RWPE1 (cell line): ENCODE measurements around the gene GPR34.

ENCODE experiments used
- CTCF ChIA-PET: fragments of 350-600 bp; sonication (Branson Sonifier 250); formaldehyde crosslinking; extraction: SDS; loops from one replicate; lab custom pipeline; 2021; lab: Yijun Ruan, JAX
- POLR2A ChIA-PET: fragments of 400-600 bp; formaldehyde crosslinking; extraction: SDS; loops from one replicate; lab custom pipeline; 2020; ENCODE audit warnings: antibody characterized with exemption; ENCODE audit not compliant: low non-redundant PET; lab: Yijun Ruan, JAX
- DNase-seq: peaks from one replicate; pipeline ENCODE4 v3.0.0; 2012; ENCODE audit warnings: low spot score
- H3K27ac ChIP-seq: fragments of 450-650 bp; 2 replicates; pipeline ENCODE4 v1.5.1; 2017
- TF ChIP-seq, protein P1 (sequence below): fragments of 450-650 bp; conservative IDR thresholded peaks from 2 replicates; pipeline ENCODE4 v1.5.1; 2017; ENCODE audit warnings: low read depth, mild to moderate bottlenecking

The GPR34 gene

DNA sequence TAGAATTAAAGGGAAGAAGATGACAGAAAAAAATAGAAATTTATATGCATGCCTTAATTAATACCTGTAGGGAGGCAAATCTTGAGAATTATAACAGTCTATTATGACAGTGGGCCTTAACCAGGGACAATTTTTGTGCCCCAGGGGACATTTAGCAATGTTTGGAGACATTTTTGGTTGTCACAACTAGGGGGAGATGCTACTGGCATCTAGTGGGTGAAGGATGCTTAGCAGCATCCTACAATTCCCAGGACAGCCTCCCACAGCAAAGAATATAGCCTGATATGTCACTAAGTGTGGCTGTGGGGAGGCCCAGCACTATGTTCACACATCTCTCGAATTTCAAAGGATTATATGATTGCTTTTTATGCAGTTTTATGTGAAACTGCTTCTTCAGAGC, 45.8 kb downstream of the GPR34 start:
- POLR2A ChIA-PET = no interaction called here
- CTCF ChIA-PET = no interaction called here
- TF ChIP-seq, protein P1, sequence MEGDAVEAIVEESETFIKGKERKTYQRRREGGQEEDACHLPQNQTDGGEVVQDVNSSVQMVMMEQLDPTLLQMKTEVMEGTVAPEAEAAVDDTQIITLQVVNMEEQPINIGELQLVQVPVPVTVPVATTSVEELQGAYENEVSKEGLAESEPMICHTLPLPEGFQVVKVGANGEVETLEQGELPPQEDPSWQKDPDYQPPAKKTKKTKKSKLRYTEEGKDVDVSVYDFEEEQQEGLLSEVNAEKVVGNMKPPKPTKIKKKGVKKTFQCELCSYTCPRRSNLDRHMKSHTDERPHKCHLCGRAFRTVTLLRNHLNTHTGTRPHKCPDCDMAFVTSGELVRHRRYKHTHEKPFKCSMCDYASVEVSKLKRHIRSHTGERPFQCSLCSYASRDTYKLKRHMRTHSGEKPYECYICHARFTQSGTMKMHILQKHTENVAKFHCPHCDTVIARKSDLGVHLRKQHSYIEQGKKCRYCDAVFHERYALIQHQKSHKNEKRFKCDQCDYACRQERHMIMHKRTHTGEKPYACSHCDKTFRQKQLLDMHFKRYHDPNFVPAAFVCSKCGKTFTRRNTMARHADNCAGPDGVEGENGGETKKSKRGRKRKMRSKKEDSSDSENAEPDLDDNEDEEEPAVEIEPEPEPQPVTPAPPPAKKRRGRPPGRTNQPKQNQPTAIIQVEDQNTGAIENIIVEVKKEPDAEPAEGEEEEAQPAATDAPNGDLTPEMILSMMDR = peak; percentile 31
- no peak overlapping the region for H3K27ac ChIP-seq
- peak; percentile 1 for DNase-seq

DNA sequence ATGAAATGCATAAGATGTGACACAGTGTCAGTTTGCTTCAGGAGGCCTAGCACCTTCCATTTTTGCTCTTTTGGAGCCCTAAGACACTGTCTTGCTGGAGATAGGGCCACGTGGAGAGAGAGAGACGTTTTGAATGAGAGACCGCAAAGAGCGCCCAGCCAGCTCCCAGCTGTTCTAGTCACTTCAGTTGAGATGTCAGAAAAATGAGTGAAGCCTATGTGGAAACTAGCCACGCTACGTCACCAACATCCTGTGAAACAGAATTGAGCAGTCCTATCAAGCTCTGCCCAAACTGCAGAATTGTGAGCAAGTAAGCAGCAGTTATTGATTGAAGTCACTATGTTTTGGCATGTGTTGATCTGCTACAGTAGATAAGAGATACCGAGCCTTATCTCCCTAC, 48.3 kb downstream of the GPR34 start:
- DNase-seq = no peak
- ChIA-PET POLR2A (no interaction called here), CTCF (no interaction called here)
- H3K27ac ChIP-seq = no peak overlapping the region
- TF ChIP-seq, protein P1 = no peak

DNA sequence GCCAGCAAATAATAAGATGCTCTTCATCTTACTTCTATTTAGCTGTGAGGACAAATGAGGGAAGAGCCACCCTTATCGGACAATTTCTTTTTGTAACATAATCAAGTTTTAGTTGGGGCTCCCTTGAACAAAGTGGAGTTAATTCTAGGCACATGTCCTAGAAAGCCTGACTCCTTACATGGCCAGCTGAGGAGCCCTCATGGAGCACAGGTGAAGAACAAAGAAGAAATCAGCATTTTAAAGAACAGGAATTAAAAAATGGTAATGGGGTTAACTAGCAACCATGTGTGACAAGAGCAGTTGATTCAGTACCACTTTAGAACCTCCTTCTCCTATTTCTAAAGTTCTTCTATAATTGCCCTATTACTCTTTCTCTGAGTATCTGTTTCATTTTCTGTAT, 51.1 kb downstream of the GPR34 start:
- ChIA-PET CTCF (interaction anchor here (0.6 kb wide), 1 partner anchor 335 kb away, joined by 7 read pairs; no protein-coding TSS in a partner anchor), POLR2A (no interaction called here)

More for the DNA sequence above, 51.1 kb downstream of the GPR34 start:
- H3K27ac ChIP-seq = no peak overlapping the region
- TF ChIP-seq, protein P1 = no peak
- DNase-seq = no peak
